Calu3 (cell line): ENCODE results near the gene TRMT44. TPM values are rescaled to one million over a fixed set of nuclear protein-coding genes. Genes with fewer than 3 reads are reported as not detected.
A peak's percentile ranks its signal among the peaks of the same experiment; 100 is the strongest.

ENCODE experiments used
- BruUV-seq: library from RNA; stranded (reverse); fragments of 400-500 nt; replicated peaks from 2 replicates; lab custom pipeline; 2021; lab: Mats Ljungman, UMichigan
- CTCF ChIA-PET: fragments of 300-600 bp; sonication (Branson Sonifier 250); formaldehyde crosslinking; loops from one replicate; lab custom pipeline; 2022; ENCODE audit warnings: antibody characterized with exemption; lab: Charles Lee
- DNase-seq: peaks from one replicate; pipeline ENCODE4 v3.0.0; 2022
- H3K27ac Mint-ChIP-seq: one replicate; pipeline ENCODE4 v1.8.0; 2022; ENCODE audit warnings: mixed read lengths; ENCODE audit not compliant: unreplicated experiment
- H3K27me3 Mint-ChIP-seq: one replicate; pipeline ENCODE4 v1.8.0; 2022; ENCODE audit warnings: mixed read lengths; ENCODE audit not compliant: unreplicated experiment
- H3K36me3 Mint-ChIP-seq: one replicate; pipeline ENCODE4 v1.8.0; 2022; ENCODE audit warnings: mild to moderate bottlenecking, moderate library complexity, mixed read lengths; ENCODE audit not compliant: insufficient read depth, unreplicated experiment
- H3K4me1 Mint-ChIP-seq: one replicate; pipeline ENCODE4 v1.8.0; 2022; ENCODE audit warnings: mild to moderate bottlenecking, low read depth, mixed read lengths; ENCODE audit not compliant: unreplicated experiment
- H3K4me3 Mint-ChIP-seq: one replicate; pipeline ENCODE4 v1.8.0; 2022; ENCODE audit warnings: mild to moderate bottlenecking, low read depth, moderate library complexity, mixed read lengths; ENCODE audit not compliant: unreplicated experiment
- H3K9me3 Mint-ChIP-seq: one replicate; pipeline ENCODE4 v1.8.0; 2022; ENCODE audit warnings: low read depth, mixed read lengths; ENCODE audit not compliant: unreplicated experiment
- CTCF ChIP-seq: fragments of 200-600 bp; IDR thresholded peaks from one replicate; pipeline ENCODE4 v1.8.0; 2022; ENCODE audit warnings: antibody characterized with exemption; ENCODE audit not compliant: unreplicated experiment
- intact Hi-C: fragments of 100-400 bp; cut with micrococcal nuclease; formaldehyde crosslinking; loops from one replicate; pipeline ENCODE4 v1.10.0; 2022; ENCODE audit not compliant: unreplicated experiment
- total RNA-seq: library from RNA; stranded (reverse); gene quantifications from 2 replicates; pipeline ENCODE4 v1.2.3, GENCODE V29; 2022

TRMT44 gene
- total RNA-seq, 1 experiment from 2014 or later = 21.5 TPM

GRCh38 chr4:8427761-8428287 is 12.8 kb upstream of the TRMT44 start:
- no peaks in the 10 kb centered on the region for H3K9me3 Mint-ChIP-seq
- H3K27me3 Mint-ChIP-seq = no peaks in the 10 kb centered on the region
- H3K4me3 Mint-ChIP-seq = peak overlapping the region; percentile 94
- no peak for TF ChIP-seq CTCF
- H3K36me3 Mint-ChIP-seq = peaks cover 26% of the 10 kb centered on the region
- intact Hi-C loops = no loop called here
- peaks cover 15% of the 10 kb centered on the region for H3K4me1 Mint-ChIP-seq
- no peak for DNase-seq
- CTCF ChIA-PET = interaction anchor here (1.3 kb wide), 1 partner anchor 13 kb away, joined by 4 read pairs; the partner anchor contains the start of genes ACOX3 and TRMT44
- H3K27ac Mint-ChIP-seq = peak overlapping the region; percentile 70
- no TSS peak for BruUV-seq

GRCh38 chr4:8428288-8429097 is 12.1 kb upstream of the TRMT44 start:
- TF ChIP-seq CTCF = peak; percentile 26
- Mint-ChIP-seq H3K36me3 (peaks cover 26% of the 10 kb centered on the region), H3K4me3 (peak overlapping the region; percentile 94), H3K4me1 (peaks cover 15% of the 10 kb centered on the region), H3K9me3 (no peaks in the 10 kb centered on the region), H3K27me3 (no peaks in the 10 kb centered on the region), H3K27ac (peak overlapping the region; percentile 70)
- intact Hi-C loops = no loop called here
- DNase-seq = peak; percentile 91
- CTCF ChIA-PET = interaction anchor here (0.6 to 1.3 kb wide), 2 partner anchors 12 to 180 kb away, joined by 4 to 6 read pairs; partner anchors contain the start of genes ACOX3 and TRMT44
- no TSS peak for BruUV-seq

GRCh38 chr4:8431553-8431952 is 9.0 kb upstream of the TRMT44 start:
- Mint-ChIP-seq H3K36me3 (peaks cover 23% of the 10 kb centered on the region), H3K4me1 (peaks cover 12% of the 10 kb centered on the region), H3K9me3 (no peaks in the 10 kb centered on the region), H3K27ac (no peak overlapping the region), H3K27me3 (no peaks in the 10 kb centered on the region), H3K4me3 (no peak overlapping the region)
- CTCF ChIA-PET = interaction anchor here (0.7 kb wide), 1 partner anchor 165 kb away, joined by 3 read pairs; no protein-coding TSS in a partner anchor
- no peak for DNase-seq
- BruUV-seq = no TSS peak
- TF ChIP-seq CTCF = no peak
- intact Hi-C loops = no loop called here

GRCh38 chr4:8433136-8433535 is 7.4 kb upstream of the TRMT44 start:
- no peaks in the 10 kb centered on the region for H3K27me3 Mint-ChIP-seq
- no peaks in the 10 kb centered on the region for H3K9me3 Mint-ChIP-seq
- BruUV-seq = no TSS peak
- CTCF ChIA-PET = no interaction called here
- H3K36me3 Mint-ChIP-seq = peaks cover 10% of the 10 kb centered on the region
- H3K4me3 Mint-ChIP-seq = no peak overlapping the region
- H3K4me1 Mint-ChIP-seq = peaks cover 9% of the 10 kb centered on the region
- H3K27ac Mint-ChIP-seq = no peak overlapping the region
- intact Hi-C loops = no loop called here
- TF ChIP-seq CTCF = no peak
- no peak for DNase-seq
